ENCODE measurements around the gene SLC25A45. TPM values are rescaled to one million over a fixed set of nuclear protein-coding genes. Genes with fewer than 3 reads are reported as not detected.
"Not testable (repeated sequence)": the region's sequence is repeated elsewhere in the genome, so short reads cannot be mapped to it uniquely, and the experiment has no call there.

The SLC25A45 gene
- total RNA-seq, 1 experiment from 2014 or later: 1.9 TPM

DNA sequence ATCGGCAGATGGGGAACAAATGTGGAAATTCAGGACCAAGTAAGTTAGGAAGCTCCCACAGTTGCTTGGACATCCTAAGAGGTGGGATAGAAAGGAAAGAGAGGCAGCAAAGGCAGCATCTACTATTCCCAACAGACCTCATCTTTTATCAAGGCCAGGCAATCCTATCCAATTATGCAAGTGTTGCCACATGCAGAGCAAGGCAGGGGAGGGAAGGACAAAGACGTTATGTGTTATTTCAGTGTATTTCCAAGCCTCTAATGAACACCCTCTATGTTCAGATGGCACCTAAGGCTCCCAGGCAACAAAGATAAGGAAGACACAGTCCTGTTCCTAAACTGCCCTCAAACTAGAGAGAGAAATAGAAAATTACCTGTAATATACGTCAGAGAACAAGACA is 18.7 kb downstream of the SLC25A45 start:
- no peak for DNase-seq (ENCODE audit: low read depth)

GRCh38 chr11:65362966-65363365 is 19.5 kb downstream of the SLC25A45 start:
- DNase-seq (ENCODE audit: low read depth): no peak

GRCh38 chr11:65362320-65362931 is 20.0 kb downstream of the SLC25A45 start:
- DNase-seq (ENCODE audit: low read depth): no peak

GRCh38 chr11:65357856-65358356 is 24.5 kb downstream of the SLC25A45 start:
- DNase-seq (ENCODE audit: low read depth): peak; percentile 21

DNA sequence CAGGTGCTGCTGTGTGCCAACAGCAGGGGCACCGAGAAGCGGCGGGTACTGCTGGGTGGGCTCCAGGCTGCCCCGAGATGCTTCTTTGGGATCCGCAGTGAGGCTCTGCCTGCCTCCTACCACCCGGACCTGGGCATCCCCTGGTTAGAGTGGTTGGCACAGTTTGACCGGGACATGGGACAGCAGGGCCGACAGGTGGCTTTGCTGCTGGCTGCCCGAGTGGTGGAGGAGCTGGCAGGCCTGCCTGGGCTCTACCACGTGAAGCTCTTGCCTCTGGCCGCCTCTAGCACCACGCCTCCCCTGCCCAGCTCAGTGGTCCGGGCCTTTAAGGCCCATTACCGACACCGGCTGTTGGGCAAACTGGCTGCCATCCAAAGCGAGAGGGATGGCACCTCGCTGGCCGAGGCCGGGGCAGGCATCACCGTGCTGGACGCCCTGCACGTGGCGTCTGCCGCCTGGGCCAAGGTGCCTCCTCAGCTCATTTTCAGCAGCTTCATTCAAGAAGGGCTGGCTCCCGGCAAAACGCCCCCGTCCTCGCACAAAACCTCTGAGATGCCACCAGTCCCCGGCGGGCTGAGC is 26.0 kb downstream of the SLC25A45 start:
- DNase-seq (ENCODE audit: low read depth): no peak

DNA sequence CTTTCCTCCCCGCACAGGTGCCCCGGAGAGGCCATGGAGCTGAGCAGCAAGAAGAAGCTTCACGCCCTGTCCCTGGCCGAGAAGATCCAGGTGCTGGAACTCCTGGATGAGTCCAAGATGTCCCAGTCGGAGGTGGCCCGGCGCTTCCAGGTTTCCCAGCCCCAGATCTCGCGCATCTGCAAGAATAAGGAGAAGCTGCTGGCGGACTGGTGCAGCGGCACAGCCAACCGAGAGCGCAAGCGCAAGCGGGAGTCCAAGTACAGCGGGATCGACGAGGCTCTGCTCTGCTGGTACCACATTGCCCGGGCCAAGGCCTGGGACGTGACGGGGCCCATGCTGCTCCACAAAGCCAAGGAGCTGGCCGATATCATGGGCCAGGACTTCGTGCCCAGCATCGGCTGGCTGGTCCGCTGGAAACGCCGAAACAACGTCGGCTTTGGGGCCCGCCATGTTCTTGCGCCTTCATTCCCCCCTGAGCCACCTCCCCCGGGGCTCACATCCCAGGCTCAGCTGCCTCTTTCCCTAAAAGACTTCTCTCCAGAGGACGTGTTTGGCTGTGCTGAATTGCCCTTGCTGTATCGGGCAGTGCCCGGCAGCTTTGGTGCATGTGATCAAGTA is 26.6 kb downstream of the SLC25A45 start:
- DNase-seq (ENCODE audit: low read depth): no peak

DNA sequence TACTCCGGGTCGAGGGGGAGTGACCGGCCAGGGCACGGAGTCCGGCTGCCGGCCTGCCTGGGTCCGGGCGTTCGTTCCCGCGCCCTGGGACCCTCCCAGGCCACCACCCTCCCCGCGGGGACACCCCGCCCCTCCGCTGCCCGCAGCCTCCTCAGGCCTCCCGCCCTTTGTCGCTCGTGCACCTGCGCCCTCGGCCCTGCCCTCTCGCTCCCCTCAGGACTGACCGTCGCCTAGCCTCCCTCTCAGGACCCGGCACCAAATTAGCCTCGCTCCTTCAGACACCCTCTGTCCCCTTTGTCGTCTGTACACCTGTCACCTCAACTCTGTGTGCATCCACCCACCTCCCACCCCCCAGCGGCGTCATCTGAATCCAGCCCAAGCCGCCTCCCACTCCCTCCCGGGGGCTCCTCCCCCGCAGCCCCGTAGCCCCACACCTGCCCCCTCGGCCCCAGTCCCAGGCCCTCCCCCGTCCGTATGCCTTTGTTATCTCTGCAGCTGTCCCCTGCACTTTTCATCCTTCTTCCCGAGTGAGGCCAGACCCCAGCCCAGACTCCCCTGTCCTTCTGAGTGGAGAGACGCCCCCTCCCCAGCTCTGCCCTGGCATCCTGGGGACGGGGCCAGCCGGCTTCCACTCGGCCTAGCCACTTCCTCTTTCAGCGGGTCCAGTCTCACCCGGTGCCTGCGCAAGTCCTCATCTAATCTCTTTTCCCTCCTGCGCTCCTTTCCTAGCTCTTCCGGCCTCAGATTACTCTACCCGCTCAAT is 27.3 kb downstream of the SLC25A45 start:
- DNase-seq (ENCODE audit: low read depth): no peak

- DNase-seq (ENCODE audit: low read depth): peak; percentile 88
Observed at GRCh38 chr11:65354265-65355012, 28.0 kb downstream of the SLC25A45 start, which contains the start of gene TIGD3. TSS of gene TIGD3 (plus strand) at chr11:65354751. CDS start at chr11:65355809, 1,058 bp downstream.

DNA sequence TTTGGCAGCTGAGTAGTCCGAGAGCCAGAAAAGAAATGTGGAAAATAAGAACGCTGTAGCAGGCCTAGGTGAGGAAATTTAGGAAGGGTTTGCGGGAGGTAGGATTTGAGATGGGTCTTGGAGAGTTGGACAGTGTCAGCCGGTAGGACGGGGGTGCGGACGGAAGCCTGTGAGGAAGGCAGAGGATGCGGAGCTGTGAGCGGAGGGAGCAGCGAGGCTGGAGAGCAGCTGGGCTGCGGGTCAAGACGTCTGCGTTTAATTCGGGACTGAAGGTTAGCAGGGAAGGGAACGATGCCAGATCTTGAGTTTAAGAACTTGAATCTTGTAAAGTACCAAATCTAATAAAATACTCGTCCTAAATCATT is 28.6 kb downstream of the SLC25A45 start:
- DNase-seq (ENCODE audit: low read depth): no peak

- no peak for DNase-seq (ENCODE audit: low read depth)
Observed at GRCh38 chr11:65353376-65353775, 29.1 kb downstream of the SLC25A45 start.

DNA sequence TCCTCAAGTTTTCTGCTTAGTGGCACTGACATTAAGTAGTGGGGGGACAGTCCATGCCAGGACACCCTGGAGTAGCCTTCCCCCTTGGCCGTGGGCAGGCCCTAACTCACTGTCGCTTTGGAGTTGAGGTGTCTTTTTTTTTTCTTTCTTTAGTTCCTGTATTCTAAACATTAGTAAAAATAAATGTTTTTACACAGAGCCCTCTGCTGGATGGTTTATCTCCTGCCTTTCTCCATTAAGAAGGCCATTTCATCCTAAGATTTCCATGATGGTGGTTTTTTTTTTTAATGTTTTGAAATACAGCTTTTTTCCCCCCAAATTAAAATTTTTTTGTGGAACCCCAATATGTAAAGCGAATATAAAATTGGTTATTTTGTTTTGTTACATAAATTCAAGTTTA is 29.7 kb downstream of the SLC25A45 start:
- no peak for DNase-seq (ENCODE audit: low read depth)

DNA sequence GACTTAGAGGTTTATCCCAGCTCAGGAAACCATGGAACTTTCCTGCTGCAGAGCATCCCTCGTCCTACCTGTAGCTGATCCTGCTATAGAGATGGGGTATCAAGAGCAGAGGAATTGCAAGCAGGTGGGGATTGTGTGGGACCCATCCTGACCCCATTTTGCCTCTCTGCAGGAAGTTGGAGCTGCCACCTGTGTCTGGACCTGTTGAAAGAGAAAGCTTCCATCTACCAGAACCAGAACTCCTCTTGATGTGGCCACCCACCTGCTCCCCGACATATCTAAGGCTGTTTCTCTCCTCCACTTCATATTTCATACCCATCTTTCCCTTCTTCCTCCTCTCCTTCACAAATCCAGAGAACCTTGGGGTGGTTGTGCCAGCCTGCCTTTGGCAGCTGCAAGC is 30.9 kb downstream of the SLC25A45 start:
- no peak for DNase-seq (ENCODE audit: low read depth)

DNA sequence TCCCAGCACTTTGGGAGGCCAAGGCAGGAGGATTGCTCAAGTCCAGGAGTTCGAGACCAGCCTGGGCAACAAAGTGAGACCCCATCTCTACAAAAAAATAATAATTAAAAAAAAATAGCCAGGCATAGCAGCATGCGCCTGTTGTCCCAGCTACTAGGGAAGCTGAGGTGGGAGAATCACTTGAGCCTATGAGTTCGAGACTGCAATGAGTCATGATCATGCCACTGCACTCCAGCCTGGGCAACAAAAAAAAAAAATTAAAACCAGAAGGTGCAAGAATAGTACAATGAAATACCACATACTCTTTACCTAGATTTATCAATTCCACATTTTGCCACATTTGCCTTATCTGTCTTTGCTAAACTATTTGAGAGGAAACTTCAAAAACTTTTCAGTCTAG is 40.6 kb downstream of the SLC25A45 start:
- DNase-seq (ENCODE audit: low read depth): no peak

DNA sequence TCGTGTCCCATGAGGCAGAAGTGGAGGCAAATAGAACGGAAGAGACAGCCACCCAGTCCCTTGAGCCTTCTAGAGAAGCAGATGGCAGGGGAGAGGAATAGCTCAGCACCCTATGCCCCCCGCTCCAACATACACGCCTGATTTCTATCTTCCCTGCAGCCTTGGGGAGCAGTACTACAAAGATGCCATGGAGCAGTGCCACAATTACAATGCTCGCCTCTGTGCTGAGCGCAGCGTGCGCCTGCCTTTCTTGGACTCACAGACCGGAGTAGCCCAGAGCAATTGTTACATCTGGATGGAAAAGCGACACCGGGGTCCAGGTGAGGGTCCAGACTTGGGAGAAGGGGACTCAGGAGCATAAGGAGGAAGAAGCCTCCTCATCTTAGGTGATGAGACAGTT is 42.2 kb downstream of the SLC25A45 start:
- DNase-seq (ENCODE audit: low read depth): no peak

DNA sequence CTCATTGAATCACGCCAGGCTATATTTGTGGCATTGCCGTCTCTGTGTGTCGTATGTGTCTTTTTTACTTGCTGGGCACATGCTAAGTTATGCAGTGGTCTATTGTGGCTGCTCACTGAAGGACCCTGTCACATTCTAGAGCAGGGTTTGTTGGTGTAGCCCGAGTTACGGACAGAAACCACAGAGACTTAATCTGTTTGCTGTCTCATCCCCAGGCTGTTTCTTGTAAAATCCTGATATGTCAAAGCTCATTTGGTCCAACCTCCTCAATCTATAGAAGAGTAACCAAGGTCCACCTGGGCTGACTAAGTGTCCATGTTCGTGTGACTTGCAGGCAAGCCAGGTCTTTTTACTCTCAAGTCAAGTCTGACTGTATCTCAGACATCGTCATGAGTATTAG is 43.8 kb downstream of the SLC25A45 start:
- no peak for DNase-seq (ENCODE audit: low read depth)

GRCh38 chr11:65334696-65335295 is 47.6 kb downstream of the SLC25A45 start:
- DNase-seq (ENCODE audit: low read depth): no peak

DNA sequence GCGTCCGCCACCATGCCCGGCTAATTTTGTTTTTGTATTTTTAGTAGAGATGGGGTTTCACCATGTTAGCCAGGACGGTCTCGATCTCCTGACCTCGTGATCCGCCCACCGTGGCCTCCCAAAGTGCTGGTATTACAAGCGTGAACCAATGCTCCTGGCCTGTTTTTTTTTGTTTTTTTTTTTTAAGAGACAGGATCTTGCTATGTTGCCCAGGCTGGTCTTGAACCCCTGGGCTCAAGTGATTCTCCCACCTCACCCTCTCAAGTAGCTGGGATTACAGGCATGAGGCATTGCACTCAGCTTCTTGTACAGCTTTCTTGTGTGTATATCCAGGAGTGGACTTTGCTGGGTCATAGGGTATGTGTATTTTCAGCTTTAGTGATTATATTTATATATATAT is 49.9 kb downstream of the SLC25A45 start:
- not testable (repeated sequence) for DNase-seq (ENCODE audit: low read depth)

- DNase-seq (ENCODE audit: low read depth): no peak
Observed at GRCh38 chr11:65330544-65330943, 51.9 kb downstream of the SLC25A45 start.

GRCh38 chr11:65329944-65330403 is 52.5 kb downstream of the SLC25A45 start:
- peak; percentile 77 for DNase-seq (ENCODE audit: low read depth)

- no peak for DNase-seq (ENCODE audit: low read depth)
Observed at GRCh38 chr11:65329478-65329877, 53.0 kb downstream of the SLC25A45 start.

DNA sequence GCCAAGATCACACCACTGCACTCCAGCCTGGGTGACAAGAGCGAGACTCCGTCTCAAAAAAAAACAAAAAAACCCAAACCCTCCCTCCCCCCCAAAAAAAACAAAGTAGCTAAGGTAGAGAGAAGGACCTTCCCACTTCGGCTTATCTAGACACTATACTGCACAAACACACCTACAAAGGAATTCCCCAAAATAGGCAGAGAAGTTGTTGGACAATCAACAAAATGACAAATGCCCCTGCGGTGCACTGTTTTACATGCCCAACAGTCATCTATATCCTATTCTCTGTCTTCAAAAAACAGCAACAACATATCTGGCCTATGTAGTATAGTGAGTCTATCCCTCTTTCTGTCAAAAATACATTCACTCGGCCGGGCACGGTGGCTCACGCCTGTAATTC is 55.4 kb downstream of the SLC25A45 start:
- no peak for DNase-seq (ENCODE audit: low read depth)

Measured in HT1080 (cell line).